GM19328 (cell line): ENCODE results near the gene PTER.

ENCODE experiments used
- ATAC-seq: cut with Tn5 transposase; IDR thresholded peaks from one replicate; pipeline ENCODE4 v1.9.1; 2021; ENCODE audit warnings: mild to moderate bottlenecking, moderate library complexity; ENCODE audit not compliant: unreplicated experiment

PTER gene

GRCh38 chr10:16466001-16466400 lies 29.2 kb downstream of the PTER start:
- ATAC-seq: no peak

DNA sequence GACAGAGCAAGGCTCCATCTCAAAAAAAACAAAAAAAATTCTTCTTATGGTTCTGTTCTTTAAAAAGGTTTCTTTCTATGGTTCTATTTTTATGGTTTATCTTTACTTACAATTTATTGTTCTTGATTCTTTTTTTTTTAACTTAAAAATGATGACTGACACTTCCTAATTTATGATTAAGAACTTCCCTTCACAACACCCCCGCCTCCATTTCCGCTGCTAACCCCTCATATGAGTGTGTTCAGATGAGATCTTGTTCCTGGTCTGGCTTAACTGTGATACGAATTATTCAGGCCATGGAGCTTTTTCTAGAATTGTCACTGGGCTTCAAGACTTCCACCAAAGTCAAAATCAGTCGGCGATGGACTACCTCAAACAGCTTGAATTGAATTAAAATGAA lies 33.9 kb downstream of the PTER start:
- ATAC-seq: no peak

DNA sequence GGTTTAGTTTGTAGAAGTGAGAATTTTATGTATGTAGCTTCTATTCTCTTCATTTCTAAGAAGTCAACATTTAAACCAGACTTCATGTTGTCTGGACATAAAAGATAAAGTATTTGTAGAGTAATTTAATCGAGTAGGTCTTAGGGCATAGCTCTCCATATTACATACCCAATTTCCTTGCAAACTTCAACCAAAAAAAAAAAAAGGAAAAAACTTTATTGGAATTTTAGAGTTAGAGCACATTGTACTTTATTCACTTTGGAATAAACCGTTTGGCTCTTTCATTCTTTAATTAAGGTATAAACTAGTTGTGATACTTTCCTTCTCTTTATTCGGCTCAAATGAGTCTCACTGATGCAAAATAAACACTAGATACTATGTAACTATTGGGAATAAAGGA lies 36.0 kb downstream of the PTER start:
- ATAC-seq: no peak

- ATAC-seq: no peak
These were observed 40.9 kb downstream of the PTER start for GRCh38 chr10:16477757-16478156.

- ATAC-seq: no peak
These were observed 42.0 kb downstream of the PTER start for GRCh38 chr10:16478801-16479200.

GRCh38 chr10:16481052-16481728 lies 44.4 kb downstream of the PTER start:
- no peak for ATAC-seq

- no peak for ATAC-seq
These were observed 46.6 kb downstream of the PTER start for GRCh38 chr10:16483241-16483917.

GRCh38 chr10:16490511-16490910 lies 53.7 kb downstream of the PTER start:
- ATAC-seq: no peak

DNA sequence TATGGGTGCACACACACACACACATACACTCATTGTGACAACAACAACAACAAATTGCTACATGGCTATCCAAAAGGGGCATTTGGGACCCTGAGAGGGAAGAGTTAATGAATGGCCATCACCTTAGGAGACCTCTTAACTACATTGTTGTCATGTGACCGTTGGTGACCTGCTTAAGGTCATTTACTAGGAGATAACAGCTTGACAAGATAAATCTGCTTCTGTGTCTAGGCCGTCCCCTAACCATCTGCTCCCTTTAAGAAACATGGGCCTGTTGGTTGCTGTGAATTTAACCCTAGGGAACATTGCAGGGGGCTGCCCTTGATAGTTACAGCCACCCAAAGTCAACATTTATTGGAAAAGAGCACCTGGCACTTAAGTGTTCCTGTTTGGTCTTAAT lies 55.1 kb downstream of the PTER start:
- ATAC-seq: no peak

DNA sequence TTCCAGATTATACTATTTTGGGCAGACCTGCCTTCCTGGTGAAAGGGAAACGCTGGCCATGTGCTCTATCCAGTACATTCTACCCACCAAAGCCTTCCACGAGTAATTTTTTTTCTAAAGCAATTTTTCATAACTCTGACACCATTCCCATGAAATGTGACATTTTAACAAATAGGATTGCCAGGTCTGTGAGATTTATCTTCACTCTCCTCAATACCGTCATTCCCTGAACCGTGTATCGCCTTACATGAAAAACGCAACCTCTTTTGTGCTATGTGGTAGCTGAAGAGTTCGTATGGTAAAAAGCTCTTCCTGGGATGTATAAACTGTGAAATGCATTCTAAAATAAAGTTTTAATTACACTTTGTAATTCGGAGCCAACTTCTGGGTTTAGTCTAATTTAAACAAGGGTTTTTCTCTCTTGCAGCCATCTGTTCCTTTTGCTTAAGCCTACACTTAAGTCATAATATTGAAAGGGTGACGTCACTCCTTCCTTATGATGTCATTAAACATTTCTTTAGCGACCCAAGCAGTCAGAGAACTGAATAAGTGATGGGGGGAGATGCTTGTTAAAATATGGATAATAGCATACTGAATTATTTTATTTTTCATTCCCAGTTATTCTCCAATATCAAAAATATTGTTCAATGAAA lies 57.2 kb downstream of the PTER start:
- no peak for ATAC-seq

GRCh38 chr10:16497911-16498310 lies 61.1 kb downstream of the PTER start:
- ATAC-seq: no peak

GRCh38 chr10:16505161-16505560 lies 68.4 kb downstream of the PTER start:
- no peak for ATAC-seq

- ATAC-seq: no peak
These were observed 73.2 kb downstream of the PTER start for GRCh38 chr10:16509996-16510395.

DNA sequence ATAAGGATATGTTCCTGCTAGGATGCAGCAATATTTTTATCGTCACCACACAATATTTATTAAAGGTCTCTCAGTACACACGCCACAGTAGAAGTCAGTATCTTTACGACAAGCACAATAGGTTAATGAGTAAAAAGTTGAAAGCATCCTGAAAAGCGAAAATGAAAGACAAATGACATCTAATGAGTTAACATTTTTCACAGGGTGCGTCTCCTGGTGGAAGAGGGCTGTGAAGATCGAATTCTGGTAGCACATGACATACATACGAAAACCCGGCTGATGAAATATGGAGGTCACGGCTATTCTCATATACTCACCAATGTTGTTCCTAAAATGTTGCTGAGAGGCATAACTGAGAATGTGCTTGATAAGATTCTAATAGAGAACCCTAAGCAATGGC lies 74.0 kb downstream of the PTER start:
- no peak for ATAC-seq

GRCh38 chr10:16518822-16519221 lies 82.0 kb downstream of the PTER start:
- no peak for ATAC-seq

DNA sequence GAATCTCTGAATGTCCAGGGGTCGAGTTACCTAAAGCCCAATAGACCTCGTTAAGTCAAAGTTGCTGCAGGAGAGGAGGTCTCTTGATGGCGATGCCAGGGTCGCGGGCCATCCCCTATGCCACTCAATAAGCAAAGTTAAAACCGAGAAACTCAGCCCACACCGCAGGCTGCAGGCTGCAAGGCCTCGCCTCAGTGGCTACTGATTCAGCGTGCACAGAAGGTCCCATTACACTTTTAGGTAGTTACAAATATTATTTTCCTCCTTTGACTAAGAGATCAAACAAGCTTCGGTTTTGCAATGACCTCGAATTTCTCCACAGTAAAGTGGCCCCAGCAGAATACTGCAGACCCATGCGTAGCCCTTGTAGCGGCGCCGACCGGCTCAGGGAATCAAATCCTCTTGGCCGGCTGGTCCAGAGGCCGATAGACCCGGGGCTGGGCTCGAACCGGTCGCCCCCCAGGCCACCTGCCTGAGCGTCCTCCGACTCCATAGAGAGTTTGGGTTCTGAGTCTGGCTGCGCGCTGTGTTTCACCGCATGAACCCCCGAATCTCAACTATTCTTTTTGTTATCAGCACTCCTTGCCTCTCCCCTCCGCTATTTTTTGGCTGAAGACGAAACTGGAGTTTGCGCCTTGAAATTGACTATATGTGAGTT lies 82.6 kb downstream of the PTER start:
- ATAC-seq: no peak

DNA sequence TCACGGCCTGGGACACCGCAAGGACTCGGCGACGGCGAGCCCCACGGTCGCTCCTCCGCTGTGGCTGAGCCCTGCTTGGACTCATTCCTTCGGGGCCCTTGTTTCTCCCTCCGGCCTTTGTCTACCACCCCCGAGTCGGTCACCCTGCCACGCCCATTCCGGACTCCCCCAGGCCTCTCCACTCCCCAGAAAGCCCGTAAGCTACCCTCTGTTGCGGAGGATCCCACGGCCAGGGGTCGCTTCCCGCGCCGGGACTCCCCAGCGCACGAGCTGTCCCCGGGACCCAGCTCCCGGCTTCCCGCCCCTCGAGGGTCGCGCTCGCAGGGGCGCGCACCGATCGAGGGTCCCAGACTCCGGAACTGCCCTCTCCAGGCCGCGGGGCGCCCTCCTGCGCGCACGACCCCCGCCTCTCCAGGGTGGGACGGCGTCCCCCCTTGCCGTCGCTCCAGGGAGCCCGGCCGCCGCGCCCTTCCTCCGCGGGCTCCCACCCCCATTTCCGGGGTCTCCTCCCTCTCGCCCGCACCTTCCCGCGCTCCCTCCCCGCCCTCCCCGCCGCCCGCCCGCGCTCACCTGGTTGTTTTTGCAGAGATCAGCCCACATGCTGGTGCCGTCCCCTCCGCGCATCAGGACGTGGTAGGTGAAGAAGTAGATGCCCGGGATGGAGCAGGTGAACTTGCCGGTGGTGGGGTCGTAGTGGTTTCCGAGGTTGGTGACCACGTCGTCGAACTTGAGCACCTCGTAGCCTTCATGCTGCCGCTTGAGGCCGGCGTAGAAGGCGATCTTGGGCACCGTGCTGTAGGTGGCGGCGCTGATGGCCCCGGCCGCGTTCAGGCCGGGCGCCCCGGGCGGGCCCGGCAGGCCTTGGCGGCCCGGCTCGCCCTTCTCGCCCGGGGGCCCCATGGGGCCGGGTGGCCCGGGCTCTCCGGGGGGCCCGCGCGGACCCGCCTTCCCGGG lies 83.4 kb downstream of the PTER start:
- no peak for ATAC-seq

DNA sequence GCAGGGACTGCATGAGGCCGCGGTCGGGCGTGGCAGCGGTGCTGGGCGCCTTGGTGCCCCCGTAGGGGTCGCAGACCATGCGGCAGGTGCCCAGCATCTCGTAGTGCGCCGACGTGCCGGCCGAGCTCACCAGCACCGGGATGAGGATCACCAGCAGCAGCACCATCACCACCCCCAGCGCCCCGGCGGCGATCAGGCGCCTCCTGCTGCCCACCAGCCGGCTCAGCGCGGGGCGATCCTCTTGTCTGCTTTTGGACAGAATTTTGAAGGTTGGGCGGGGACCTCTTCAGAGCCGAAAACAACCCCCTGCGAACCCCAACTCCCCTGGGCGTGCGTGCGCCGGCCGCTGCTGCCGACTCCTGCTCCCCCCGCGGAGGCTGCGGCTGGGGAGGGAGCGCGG lies 84.1 kb downstream of the PTER start:
- no peak for ATAC-seq

DNA sequence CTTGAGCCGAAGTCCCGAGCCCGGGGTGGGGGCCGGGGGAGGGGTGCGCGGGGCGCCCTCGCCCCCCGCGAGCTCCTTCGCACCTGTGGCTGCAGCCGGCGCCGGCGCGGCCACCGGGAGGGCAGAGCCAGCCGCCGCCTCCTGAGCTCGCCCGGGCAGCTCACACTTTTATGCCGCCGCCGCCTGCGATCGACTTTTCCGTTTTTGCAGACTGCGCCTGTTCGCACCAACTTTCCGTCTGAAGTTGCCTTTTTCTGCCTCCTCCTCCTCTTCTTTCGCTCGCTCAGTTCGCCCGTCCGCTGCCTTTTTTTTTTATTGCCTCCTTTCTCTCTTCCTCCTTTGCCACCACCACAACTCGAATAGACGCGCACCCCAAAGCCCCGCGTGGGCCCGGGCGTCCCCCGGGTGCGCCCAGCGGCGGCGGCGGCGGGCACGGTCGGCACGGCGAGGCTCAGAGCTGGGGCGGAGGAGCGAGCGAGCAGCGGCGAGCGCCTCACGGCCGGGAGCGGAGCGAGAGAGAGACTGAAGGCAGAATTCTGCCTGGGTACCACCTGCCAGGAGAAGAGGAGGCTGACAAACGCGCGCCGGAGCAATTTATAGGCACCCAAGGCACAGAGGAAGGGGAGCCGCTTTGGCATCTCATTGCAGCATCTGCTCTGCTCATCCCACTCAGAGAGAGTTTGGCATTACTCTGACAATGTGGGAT lies 84.7 kb downstream of the PTER start, which contains the start of gene C1QL3:
Gene C1QL3, minus strand, starts transcription at position 569 of the 706 bp plus-strand sequence. CDS start 814 bp downstream, outside the sequence.
- ATAC-seq: no peak

DNA sequence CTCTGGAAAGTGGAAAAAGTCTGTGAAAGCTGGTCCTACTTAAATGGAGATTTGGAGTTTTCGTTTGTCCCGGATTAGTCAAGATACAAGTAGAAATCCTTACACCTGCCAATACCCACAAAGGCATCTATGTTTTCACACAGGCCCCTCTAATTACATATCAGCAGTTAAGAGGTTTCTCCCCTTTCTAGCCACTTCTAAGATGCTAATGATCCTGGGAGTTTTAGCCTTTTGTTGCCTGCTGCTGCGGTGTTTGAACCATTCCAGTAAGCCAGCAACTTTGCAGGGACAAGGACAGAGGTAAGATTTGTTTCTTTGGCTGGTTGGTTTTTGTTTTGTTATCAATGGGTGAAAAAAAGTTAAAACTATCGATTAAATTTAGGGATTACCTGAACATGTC lies 90.6 kb downstream of the PTER start:
- no peak for ATAC-seq
